Activated CD4-positive, alpha-beta T cell treated with anti-CD3 and anti-CD28 coated beads, Interleukin-2, amount 10 ng/mL, durations not matched to agents 24 days and 14 days (primary cell): ENCODE data around the gene STIM1. TPM values are rescaled to one million over a fixed set of nuclear protein-coding genes. Genes with fewer than 3 reads are reported as not detected.
A peak's percentile ranks its signal among the peaks of the same experiment; 100 is the strongest.
"Not testable (repeated sequence)": the region's sequence is repeated elsewhere in the genome, so short reads cannot be mapped to it uniquely, and the experiment has no call there.

Source experiments
- DNase-seq: peaks from one replicate; pipeline ENCODE4 v3.0.0; 2022
- H3K27ac Mint-ChIP-seq: one replicate; pipeline ENCODE4 v1.8.0; 2022; ENCODE audit warnings: mild to moderate bottlenecking, mixed read lengths
- H3K27me3 Mint-ChIP-seq: one replicate; pipeline ENCODE4 v1.8.0; 2022; ENCODE audit warnings: mixed read lengths
- H3K36me3 Mint-ChIP-seq: one replicate; pipeline ENCODE4 v1.8.0; 2022; ENCODE audit warnings: low read depth, mild to moderate bottlenecking, mixed read lengths
- H3K4me1 Mint-ChIP-seq: one replicate; pipeline ENCODE4 v1.8.0; 2021; ENCODE audit warnings: mixed read lengths
- H3K4me3 Mint-ChIP-seq: one replicate; pipeline ENCODE4 v1.8.0; 2022; ENCODE audit warnings: mild to moderate bottlenecking, moderate library complexity, mixed read lengths
- H3K9me3 Mint-ChIP-seq: one replicate; pipeline ENCODE4 v1.8.0; 2021; ENCODE audit warnings: mixed read lengths
- intact Hi-C: fragments of 100-400 bp; cut with micrococcal nuclease; formaldehyde crosslinking; loops from one replicate; pipeline ENCODE4 v1.15.1; 2023
- total RNA-seq: library from RNA; stranded (reverse); gene quantifications from 2 replicates; pipeline ENCODE4 v1.2.3, GENCODE V29; 2022

The STIM1 gene
- total RNA-seq, 1 donor from 2014 or later = 63.4 TPM

GRCh38 chr11:4050138-4050537 is 194.7 kb downstream of the STIM1 start:
- Mint-ChIP-seq H3K27ac (no peak overlapping the region), H3K27me3 (no peaks in the 10 kb centered on the region), H3K36me3 (peaks cover 45% of the 10 kb centered on the region), H3K9me3 (no peaks in the 10 kb centered on the region), H3K4me1 (peaks cover 11% of the 10 kb centered on the region), H3K4me3 (no peak overlapping the region)
- intact Hi-C loops = no loop called here
- no peak for DNase-seq

DNA sequence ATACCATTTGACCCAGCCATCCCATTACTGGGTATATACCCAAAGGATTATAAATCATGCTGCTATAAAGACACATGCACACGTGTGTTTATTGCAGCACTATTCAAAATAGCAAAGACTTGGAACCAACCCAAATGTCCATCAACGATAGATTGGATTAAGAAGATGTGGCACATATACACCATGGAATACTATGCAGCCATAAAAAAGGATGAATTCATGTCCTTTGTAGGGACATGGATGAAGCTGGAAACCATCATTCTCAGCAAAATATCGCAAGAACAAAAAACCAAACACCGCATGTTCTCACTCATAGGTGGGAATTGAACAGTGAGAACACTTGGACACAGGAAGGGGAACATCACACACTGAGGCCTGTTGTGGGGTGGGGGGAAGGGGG is 197.7 kb downstream of the STIM1 start:
- intact Hi-C loops, H3K27ac Mint-ChIP-seq: not testable (repeated sequence)
- H3K36me3 Mint-ChIP-seq = peaks cover 54% of the 10 kb centered on the region

GRCh38 chr11:4054643-4055042 is 199.2 kb downstream of the STIM1 start:
- H3K27ac Mint-ChIP-seq = no peak overlapping the region
- intact Hi-C loops = loop anchor here (5.0 kb wide), 1 partner anchor 62 kb away; no protein-coding TSS in a partner anchor
- H3K36me3 Mint-ChIP-seq = peaks cover 56% of the 10 kb centered on the region
- DNase-seq = no peak
- H3K4me1 Mint-ChIP-seq = peaks cover 22% of the 10 kb centered on the region
- no peaks in the 10 kb centered on the region for H3K9me3 Mint-ChIP-seq
- H3K4me3 Mint-ChIP-seq = no peak overlapping the region
- no peaks in the 10 kb centered on the region for H3K27me3 Mint-ChIP-seq

More for the DNA sequence above, 197.7 kb downstream of the STIM1 start:
- DNase-seq, H3K4me3 Mint-ChIP-seq, H3K27me3 Mint-ChIP-seq, H3K9me3 Mint-ChIP-seq: not testable (repeated sequence)
- H3K4me1 Mint-ChIP-seq = peaks cover 21% of the 10 kb centered on the region

GRCh38 chr11:4059424-4059823 is 204.0 kb downstream of the STIM1 start:
- Mint-ChIP-seq H3K27ac (no peak overlapping the region), H3K9me3 (no peaks in the 10 kb centered on the region), H3K27me3 (no peaks in the 10 kb centered on the region), H3K4me1 (peaks cover 26% of the 10 kb centered on the region), H3K4me3 (no peak overlapping the region), H3K36me3 (peaks cover 45% of the 10 kb centered on the region)
- no peak for DNase-seq
- intact Hi-C loops = loop anchor here (5.0 kb wide), 1 partner anchor 67 kb away; no protein-coding TSS in a partner anchor

DNA sequence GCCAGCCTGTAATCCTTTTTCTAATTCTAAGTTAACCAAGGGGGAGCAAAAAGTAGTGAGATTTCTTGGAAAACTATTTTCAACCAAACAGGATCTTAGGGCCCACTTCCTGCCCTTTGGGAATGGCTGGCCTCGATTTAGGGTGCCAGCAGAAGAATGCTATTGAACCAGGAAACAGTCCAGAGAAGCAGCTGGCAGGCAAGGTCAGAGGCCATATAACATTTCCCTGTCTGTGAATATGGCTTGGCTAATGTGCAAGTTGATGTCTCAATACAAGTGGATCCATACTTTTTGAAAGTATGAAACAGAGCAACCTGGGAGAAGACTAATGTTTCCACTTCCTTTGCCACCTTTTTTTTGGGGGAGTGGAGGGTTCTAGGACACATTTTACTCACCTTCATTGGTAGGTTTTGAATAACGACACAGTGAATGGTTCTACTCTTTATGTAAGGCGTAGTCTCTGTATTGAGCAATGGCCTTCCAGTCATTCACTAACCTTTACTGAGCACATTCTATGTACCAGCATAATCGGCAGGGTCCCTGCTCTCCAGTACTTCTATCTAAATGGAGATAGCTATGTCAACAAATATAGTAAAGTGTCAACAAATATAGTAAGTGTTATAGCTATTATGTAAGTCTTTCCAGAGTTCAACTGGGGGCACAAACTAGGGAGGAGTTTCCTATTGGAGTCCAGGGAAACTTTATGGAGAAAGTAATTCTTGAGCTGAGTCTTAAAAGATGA is 204.9 kb downstream of the STIM1 start:
- no peak for DNase-seq
- intact Hi-C loops = no loop called here
- Mint-ChIP-seq H3K36me3 (peaks cover 40% of the 10 kb centered on the region), H3K27ac (no peak overlapping the region), H3K4me3 (no peak overlapping the region), H3K9me3 (no peaks in the 10 kb centered on the region), H3K27me3 (no peaks in the 10 kb centered on the region), H3K4me1 (peaks cover 34% of the 10 kb centered on the region)

- no peaks in the 10 kb centered on the region for H3K9me3 Mint-ChIP-seq
- intact Hi-C loops = no loop called here
- H3K4me1 Mint-ChIP-seq = peaks cover 36% of the 10 kb centered on the region
These were observed 206.2 kb downstream of the STIM1 start for GRCh38 chr11:4061700-4062099.

GRCh38 chr11:4063348-4063747 is 207.9 kb downstream of the STIM1 start:
- intact Hi-C loops = no loop called here
- DNase-seq = no peak
- Mint-ChIP-seq H3K4me1 (peaks cover 35% of the 10 kb centered on the region), H3K27ac (no peak overlapping the region), H3K27me3 (no peaks in the 10 kb centered on the region), H3K4me3 (no peak overlapping the region), H3K9me3 (no peaks in the 10 kb centered on the region), H3K36me3 (peaks cover 40% of the 10 kb centered on the region)

More at GRCh38 chr11:4061700-4062099, 206.2 kb downstream of the STIM1 start:
- no peak for DNase-seq
- Mint-ChIP-seq H3K4me3 (no peak overlapping the region), H3K27me3 (no peaks in the 10 kb centered on the region), H3K27ac (no peak overlapping the region), H3K36me3 (peaks cover 40% of the 10 kb centered on the region)

GRCh38 chr11:4064278-4064955 is 209.0 kb downstream of the STIM1 start:
- intact Hi-C loops = no loop called here
- no peaks in the 10 kb centered on the region for H3K9me3 Mint-ChIP-seq
- H3K4me3 Mint-ChIP-seq = no peak overlapping the region
- DNase-seq = no peak
- H3K36me3 Mint-ChIP-seq = peaks cover 38% of the 10 kb centered on the region
- peak overlapping the region; percentile 21 for H3K27ac Mint-ChIP-seq
- H3K27me3 Mint-ChIP-seq = no peaks in the 10 kb centered on the region
- H3K4me1 Mint-ChIP-seq = peaks cover 41% of the 10 kb centered on the region

DNA sequence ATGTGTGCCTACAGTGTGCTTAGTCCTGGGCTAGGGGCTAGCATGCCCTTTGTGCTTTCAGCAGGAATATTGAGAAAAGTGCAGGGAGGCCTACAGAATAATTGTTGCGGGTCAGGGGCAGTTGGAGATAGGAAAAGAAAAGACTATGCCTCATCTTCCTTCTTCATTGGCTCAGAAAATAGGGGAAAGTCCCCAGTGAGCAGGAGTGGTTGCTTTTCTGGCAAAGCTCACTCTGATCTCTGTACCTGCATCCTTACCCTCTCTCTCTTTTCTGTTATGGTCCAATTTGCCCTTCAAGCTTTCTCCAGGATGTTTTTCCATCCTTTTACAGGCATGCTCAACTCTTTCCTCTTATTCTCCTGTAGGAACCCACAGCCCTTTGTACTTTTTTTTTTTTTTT is 209.6 kb downstream of the STIM1 start:
- H3K27ac Mint-ChIP-seq = no peak overlapping the region
- no peaks in the 10 kb centered on the region for H3K9me3 Mint-ChIP-seq
- H3K36me3 Mint-ChIP-seq = peaks cover 32% of the 10 kb centered on the region
- intact Hi-C loops = no loop called here
- no peak overlapping the region for H3K4me3 Mint-ChIP-seq
- no peaks in the 10 kb centered on the region for H3K27me3 Mint-ChIP-seq
- no peak for DNase-seq
- H3K4me1 Mint-ChIP-seq = peaks cover 44% of the 10 kb centered on the region

- H3K27me3 Mint-ChIP-seq = no peaks in the 10 kb centered on the region
- peaks cover 49% of the 10 kb centered on the region for H3K4me1 Mint-ChIP-seq
- no peaks in the 10 kb centered on the region for H3K9me3 Mint-ChIP-seq
- intact Hi-C loops = no loop called here
- peaks cover 32% of the 10 kb centered on the region for H3K36me3 Mint-ChIP-seq
- no peak overlapping the region for H3K4me3 Mint-ChIP-seq
- no peak for DNase-seq
- H3K27ac Mint-ChIP-seq = no peak overlapping the region
These were observed 210.3 kb downstream of the STIM1 start for GRCh38 chr11:4065601-4066377.

DNA sequence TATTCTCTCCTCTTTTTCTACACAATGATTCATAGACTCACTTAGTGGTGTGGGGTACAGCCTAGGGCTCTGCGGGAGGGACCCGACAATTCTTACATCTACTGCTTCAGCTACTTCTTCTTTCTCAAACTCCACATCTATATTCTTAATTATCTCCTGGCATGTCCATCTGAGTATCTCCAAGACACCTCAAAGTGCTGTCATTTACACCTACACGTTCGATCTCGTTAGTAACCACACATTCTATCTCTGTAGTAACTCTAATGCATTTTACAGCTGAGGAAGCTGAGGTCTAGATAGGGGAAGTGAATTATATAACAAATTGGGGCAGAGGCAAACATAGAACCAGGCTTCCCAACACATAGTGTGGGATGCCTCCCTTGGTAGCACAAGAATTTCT is 211.4 kb downstream of the STIM1 start:
- Mint-ChIP-seq H3K27me3 (no peaks in the 10 kb centered on the region), H3K9me3 (no peaks in the 10 kb centered on the region), H3K4me1 (peaks cover 54% of the 10 kb centered on the region), H3K36me3 (peaks cover 33% of the 10 kb centered on the region), H3K4me3 (no peak overlapping the region), H3K27ac (no peak overlapping the region)
- DNase-seq = no peak
- intact Hi-C loops = no loop called here

DNA sequence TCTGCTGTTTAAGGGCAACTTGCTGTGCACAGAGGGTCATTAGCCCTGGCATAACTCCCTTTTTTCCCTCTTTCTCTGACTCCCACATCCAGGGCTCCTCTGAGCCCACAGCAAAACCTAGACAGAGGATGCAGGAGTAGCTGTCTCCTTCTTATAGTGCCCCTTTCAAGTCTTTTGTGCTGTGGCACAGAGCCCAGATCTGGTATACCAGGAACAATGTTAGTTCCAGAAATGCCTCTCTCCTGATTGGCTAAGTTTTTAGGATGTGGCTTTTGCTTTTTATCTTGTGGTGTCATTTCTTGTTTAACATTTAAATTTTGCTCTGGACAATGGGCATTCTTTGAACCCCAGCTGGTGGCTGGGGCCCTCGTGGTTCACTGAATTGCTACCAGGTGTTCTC is 213.5 kb downstream of the STIM1 start:
- Mint-ChIP-seq H3K9me3 (no peaks in the 10 kb centered on the region), H3K27ac (peak overlapping the region; percentile 38), H3K4me3 (no peak overlapping the region), H3K36me3 (peaks cover 42% of the 10 kb centered on the region), H3K4me1 (peaks cover 63% of the 10 kb centered on the region), H3K27me3 (no peaks in the 10 kb centered on the region)
- no peak for DNase-seq
- intact Hi-C loops = no loop called here

- H3K27me3 Mint-ChIP-seq = no peaks in the 10 kb centered on the region
- H3K4me1 Mint-ChIP-seq = peaks cover 50% of the 10 kb centered on the region
- H3K4me3 Mint-ChIP-seq = no peak overlapping the region
- H3K36me3 Mint-ChIP-seq = peaks cover 42% of the 10 kb centered on the region
- H3K9me3 Mint-ChIP-seq = no peaks in the 10 kb centered on the region
- H3K27ac Mint-ChIP-seq = no peak overlapping the region
- no peak for DNase-seq
- intact Hi-C loops = loop anchor here (5.0 kb wide), 1 partner anchor 84 kb away; no protein-coding TSS in a partner anchor
These were observed 215.9 kb downstream of the STIM1 start for GRCh38 chr11:4071325-4071724.

GRCh38 chr11:4071914-4072313 is 216.4 kb downstream of the STIM1 start:
- DNase-seq = no peak
- no peak overlapping the region for H3K4me3 Mint-ChIP-seq
- intact Hi-C loops = loop anchor here (1.0 to 5.0 kb wide), 5 partner anchors 85 to 248 kb away; no protein-coding TSS in a partner anchor
- peaks cover 47% of the 10 kb centered on the region for H3K4me1 Mint-ChIP-seq
- H3K27ac Mint-ChIP-seq = no peak overlapping the region
- no peaks in the 10 kb centered on the region for H3K9me3 Mint-ChIP-seq
- no peaks in the 10 kb centered on the region for H3K27me3 Mint-ChIP-seq
- H3K36me3 Mint-ChIP-seq = peaks cover 37% of the 10 kb centered on the region
